ENCODE measurements around the gene AOPEP. TPM values are rescaled to one million over a fixed set of nuclear protein-coding genes. Genes with fewer than 3 reads are reported as not detected.

Gene AOPEP
- total and polyA plus RNA-seq, 2 of the 13 experiments (the other 11 are each of a cell fraction or from before 2014, with no cell fraction given) = 22.2 to 41.6 TPM

DNA sequence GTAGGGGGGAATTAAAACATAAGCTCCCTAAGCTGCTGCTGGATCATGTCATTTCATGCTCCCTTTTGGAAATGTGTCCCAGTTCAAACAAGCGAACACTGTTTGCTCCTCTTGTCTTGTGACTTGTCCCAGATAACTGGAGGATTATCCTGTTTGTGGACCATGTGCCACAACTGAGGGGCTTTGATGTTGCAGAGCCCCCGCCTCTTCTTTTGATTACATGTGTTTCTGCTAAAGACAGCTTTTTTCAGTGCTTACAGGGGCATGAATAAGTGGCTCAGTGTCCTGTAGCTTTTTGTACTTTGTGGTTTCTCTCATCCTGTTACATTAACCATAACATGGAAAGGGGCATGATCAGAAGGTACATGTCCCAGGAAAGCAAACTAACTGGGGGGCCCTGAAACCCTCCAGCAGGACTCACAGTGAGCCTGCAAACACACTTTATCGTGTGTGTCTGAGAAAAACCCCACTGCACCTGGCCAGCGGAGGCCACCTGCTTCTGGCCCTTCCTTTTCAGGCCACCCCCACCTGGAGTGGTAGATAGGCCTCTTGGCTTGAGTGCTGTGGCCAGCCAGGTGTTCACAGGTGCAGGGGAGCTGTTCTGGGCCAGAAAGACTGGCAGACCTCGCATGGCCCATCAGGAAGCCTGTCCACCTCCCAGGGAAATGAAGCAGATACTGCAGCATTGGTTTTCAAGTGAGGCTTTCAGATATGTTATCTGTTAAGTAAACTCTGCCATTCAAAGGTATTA, 305.4 kb downstream of the AOPEP start (continued):
- TF ChIP-seq, protein P1, sequence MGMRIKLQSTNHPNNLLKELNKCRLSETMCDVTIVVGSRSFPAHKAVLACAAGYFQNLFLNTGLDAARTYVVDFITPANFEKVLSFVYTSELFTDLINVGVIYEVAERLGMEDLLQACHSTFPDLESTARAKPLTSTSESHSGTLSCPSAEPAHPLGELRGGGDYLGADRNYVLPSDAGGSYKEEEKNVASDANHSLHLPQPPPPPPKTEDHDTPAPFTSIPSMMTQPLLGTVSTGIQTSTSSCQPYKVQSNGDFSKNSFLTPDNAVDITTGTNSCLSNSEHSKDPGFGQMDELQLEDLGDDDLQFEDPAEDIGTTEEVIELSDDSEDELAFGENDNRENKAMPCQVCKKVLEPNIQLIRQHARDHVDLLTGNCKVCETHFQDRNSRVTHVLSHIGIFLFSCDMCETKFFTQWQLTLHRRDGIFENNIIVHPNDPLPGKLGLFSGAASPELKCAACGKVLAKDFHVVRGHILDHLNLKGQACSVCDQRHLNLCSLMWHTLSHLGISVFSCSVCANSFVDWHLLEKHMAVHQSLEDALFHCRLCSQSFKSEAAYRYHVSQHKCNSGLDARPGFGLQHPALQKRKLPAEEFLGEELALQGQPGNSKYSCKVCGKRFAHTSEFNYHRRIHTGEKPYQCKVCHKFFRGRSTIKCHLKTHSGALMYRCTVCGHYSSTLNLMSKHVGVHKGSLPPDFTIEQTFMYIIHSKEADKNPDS (CRISPR knock-in tag; IDR thresholded peaks at IDR 0.05) = no peak
- TF ChIP-seq ZSCAN22 (CRISPR knock-in tag; IDR thresholded peaks at IDR 0.05) (no peak), FOXA1 (IDR thresholded peaks at IDR 0.05) (no peak), FOXA1 (CRISPR knock-in tag; IDR thresholded peaks at IDR 0.05) (peak; percentile 85), ZNF12 (CRISPR knock-in tag; IDR thresholded peaks at IDR 0.05) (no peak), TEAD3 (CRISPR knock-in tag; optimal IDR thresholded peaks at IDR 0.05; ENCODE audit: borderline replicate concordance) (peak; percentile 44), ZNF251 (CRISPR knock-in tag; IDR thresholded peaks at IDR 0.05) (no peak), GTF2F1 (IDR thresholded peaks at IDR 0.05; ENCODE audit: low read length) (no peak), TBP (CRISPR knock-in tag; IDR thresholded peaks at IDR 0.05) (no peak), ATF7 (IDR thresholded peaks at IDR 0.05) (no peak), ATF7 (CRISPR knock-in tag; IDR thresholded peaks at IDR 0.05) (no peak), ZNF749 (CRISPR knock-in tag; IDR thresholded peaks at IDR 0.05; ENCODE audit: borderline replicate concordance) (no peak), HMGA1 (CRISPR knock-in tag; conservative IDR thresholded peaks at IDR 0.05) (no peak), ZNF143 (CRISPR knock-in tag; IDR thresholded peaks at IDR 0.05) (no peak), NR3C1 (CRISPR knock-in tag; IDR thresholded peaks at IDR 0.05) (no peak)
- TF ChIP-seq, protein P2, sequence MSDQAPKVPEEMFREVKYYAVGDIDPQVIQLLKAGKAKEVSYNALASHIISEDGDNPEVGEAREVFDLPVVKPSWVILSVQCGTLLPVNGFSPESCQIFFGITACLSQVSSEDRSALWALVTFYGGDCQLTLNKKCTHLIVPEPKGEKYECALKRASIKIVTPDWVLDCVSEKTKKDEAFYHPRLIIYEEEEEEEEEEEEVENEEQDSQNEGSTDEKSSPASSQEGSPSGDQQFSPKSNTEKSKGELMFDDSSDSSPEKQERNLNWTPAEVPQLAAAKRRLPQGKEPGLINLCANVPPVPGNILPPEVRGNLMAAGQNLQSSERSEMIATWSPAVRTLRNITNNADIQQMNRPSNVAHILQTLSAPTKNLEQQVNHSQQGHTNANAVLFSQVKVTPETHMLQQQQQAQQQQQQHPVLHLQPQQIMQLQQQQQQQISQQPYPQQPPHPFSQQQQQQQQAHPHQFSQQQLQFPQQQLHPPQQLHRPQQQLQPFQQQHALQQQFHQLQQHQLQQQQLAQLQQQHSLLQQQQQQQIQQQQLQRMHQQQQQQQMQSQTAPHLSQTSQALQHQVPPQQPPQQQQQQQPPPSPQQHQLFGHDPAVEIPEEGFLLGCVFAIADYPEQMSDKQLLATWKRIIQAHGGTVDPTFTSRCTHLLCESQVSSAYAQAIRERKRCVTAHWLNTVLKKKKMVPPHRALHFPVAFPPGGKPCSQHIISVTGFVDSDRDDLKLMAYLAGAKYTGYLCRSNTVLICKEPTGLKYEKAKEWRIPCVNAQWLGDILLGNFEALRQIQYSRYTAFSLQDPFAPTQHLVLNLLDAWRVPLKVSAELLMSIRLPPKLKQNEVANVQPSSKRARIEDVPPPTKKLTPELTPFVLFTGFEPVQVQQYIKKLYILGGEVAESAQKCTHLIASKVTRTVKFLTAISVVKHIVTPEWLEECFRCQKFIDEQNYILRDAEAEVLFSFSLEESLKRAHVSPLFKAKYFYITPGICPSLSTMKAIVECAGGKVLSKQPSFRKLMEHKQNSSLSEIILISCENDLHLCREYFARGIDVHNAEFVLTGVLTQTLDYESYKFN (CRISPR knock-in tag; conservative IDR thresholded peaks at IDR 0.05) = peak; percentile 86
- TF ChIP-seq, protein P3, sequence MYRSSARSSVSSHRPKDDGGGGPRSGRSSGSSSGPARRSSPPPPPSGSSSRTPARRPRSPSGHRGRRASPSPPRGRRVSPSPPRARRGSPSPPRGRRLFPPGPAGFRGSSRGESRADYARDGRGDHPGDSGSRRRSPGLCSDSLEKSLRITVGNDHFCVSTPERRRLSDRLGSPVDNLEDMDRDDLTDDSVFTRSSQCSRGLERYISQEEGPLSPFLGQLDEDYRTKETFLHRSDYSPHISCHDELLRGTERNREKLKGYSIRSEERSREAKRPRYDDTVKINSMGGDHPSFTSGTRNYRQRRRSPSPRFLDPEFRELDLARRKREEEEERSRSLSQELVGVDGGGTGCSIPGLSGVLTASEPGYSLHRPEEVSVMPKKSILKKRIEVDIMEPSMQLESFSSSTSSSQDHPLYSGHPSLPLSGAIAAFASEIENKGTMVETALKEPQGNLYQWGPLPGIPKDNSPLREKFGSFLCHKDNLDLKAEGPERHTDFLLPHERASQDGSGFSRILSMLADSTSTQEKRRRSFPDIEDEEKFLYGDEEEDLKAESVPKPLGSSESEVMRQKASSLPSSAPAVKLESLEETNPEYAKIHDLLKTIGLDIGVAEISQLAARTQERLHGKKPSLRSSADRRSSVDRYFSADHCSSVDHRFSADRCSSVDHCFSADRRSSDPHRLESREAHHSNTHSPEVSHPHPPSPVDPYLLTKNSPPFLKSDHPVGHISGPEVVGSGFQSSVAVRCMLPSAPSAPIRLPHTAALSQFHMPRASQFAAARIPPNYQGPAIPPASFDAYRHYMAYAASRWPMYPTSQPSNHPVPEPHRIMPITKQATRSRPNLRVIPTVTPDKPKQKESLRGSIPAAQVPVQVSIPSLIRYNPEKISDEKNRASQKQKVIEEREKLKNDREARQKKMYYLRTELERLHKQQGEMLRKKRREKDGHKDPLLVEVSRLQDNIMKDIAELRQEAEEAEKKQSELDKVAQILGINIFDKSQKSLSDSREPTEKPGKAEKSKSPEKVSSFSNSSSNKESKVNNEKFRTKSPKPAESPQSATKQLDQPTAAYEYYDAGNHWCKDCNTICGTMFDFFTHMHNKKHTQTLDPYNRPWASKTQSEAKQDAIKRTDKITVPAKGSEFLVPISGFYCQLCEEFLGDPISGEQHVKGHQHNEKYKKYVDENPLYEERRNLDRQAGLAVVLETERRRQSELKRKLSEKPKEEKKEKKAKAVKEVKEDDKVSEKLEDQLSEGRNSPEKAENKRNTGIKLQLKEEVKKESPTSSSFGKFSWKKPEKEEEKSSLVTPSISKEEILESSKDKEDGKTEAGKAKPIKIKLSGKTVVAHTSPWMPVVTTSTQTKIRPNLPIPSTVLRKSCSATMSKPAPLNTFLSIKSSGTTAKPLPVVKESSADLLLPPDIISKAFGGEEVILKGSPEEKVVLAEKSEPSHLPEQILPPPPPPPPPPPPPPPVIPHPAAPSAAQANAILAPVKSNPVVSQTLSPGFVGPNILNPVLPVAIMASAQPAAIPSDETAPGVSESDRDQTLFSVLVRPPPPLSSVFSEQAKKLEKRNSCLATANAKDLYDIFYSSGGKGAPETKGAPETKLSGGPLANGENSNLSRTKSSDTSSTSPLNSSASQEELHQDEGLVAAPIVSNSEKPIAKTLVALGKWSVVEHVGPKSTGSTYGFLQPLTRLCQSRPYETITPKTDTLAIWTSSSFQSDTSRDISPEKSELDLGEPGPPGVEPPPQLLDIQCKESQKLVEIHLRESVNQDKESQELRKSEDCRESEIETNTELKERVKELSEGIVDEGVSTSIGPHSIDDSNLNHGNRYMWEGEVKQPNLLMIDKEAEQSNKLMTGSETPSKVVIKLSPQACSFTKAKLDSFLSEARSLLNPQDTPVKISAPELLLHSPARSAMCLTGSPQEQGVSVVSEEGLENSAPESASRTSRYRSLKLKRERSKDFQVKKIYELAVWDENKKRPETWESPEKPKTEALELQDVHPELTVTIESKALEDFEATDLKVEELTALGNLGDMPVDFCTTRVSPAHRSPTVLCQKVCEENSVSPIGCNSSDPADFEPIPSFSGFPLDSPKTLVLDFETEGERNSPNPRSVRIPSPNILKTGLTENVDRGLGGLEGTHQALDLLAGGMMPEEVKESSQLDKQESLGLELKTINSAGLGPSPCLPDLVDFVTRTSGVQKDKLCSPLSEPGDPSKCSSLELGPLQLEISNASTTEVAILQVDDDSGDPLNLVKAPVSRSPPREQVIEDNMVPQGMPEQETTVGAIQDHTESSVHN (CRISPR knock-in tag; IDR thresholded peaks at IDR 0.05) = peak; percentile 17; the same call in 1 of the 2 replicates
